Psoas muscle (tissue), 8 donors: ENCODE data around the gene C2orf80. TPM values are rescaled to one million over a fixed set of nuclear protein-coding genes. Genes with fewer than 3 reads are reported as not detected.
"Not testable (repeated sequence)": the region's sequence is repeated elsewhere in the genome, so short reads cannot be mapped to it uniquely, and the experiment has no call there.

Experiments used
- ATAC-seq, 4 donors: fragments of 200-7000 bp; cut with Tn5 transposase; one replicate each; pipeline ENCODE4 v1.9.1; 2020; ENCODE audit warnings: moderate library complexity in 3 of 4, mild to moderate bottlenecking in 2 of 4
- DNase-seq, 2 donors: peaks; one replicate each; pipeline ENCODE4 v3.0.0-alpha.2; 2020
- H3K27ac ChIP-seq: fragments of 200-600 bp; one replicate; pipeline ENCODE4 v1.8.0; 2022
- H3K27me3 ChIP-seq, 3 donors: fragments of 200-600 bp in 1 of 3; one replicate each; pipeline versions ENCODE4 v1.6.1 to v1.8.0; 2013 to 2022; ENCODE audit warnings: low read length in 2 of 3, mild to moderate bottlenecking in 2 of 3, moderate library complexity in 1 of 3; ENCODE audit not compliant: insufficient read depth in 3 of 3
- H3K36me3 ChIP-seq, 2 donors: fragments of 200-600 bp in 1 of 2; one replicate each; pipeline versions ENCODE4 v1.6.1 to v1.8.0; 2013 to 2022; ENCODE audit warnings: low read depth in 1 of 2, mild to moderate bottlenecking in 1 of 2, moderate library complexity in 1 of 2; ENCODE audit not compliant: insufficient read depth in 1 of 2
- H3K4me1 ChIP-seq: fragments of 200-600 bp; one replicate; pipeline ENCODE4 v1.8.0; 2022
- H3K4me3 ChIP-seq: fragments of 200-600 bp; one replicate; pipeline ENCODE4 v1.8.0; 2022; ENCODE audit warnings: mild to moderate bottlenecking
- H3K9me3 ChIP-seq: fragments of 200-600 bp; one replicate; pipeline ENCODE4 v1.8.0; 2022
- CTCF ChIP-seq: fragments of 200-600 bp; IDR thresholded peaks from one replicate; pipeline ENCODE4 v1.8.0; 2022; ENCODE audit warnings: antibody characterized with exemption
- WGBS, 3 donors: extraction: QIAGEN DNeasy Blood & Tissue Kit; methylation state at CpG; one replicate each; pipeline versions ENCODE4 v1.1.6 to v1.1.7; 2013; 5-methylcytosine and 5-hydroxymethylcytosine counted together
- intact Hi-C, 2 donors: fragments of 100-400 bp; cut with DNase I; formaldehyde crosslinking; loops; one replicate each; pipeline versions ENCODE4 v1.11.0 to v1.14.2; 2022
- polyA plus RNA-seq, 3 donors: library from polyadenylated mRNA; stranded (reverse); fragments of 200-250 nt; gene quantifications; one replicate each; pipeline ENCODE4 v1.2.3, GENCODE V29; 2013
- total RNA-seq, 4 donors: library from RNA; stranded (reverse); fragmentation: NEBNext Ultra II Directional in 2 of 4; extraction: Animal tissue kit (Norgen Biotek cat#: 25700) in 2 of 4; gene quantifications; one replicate each; pipeline versions ENCODE4 v1.2.1 to v1.2.4, GENCODE V29; 2021 to 2023
- donor health status: healthy with polysubstance abuse.
- donor health status: DM: no; HTN: no; CAD: no; lungs with moderate emphysema.
- donor health status: Bipolar disorder and iron deficiency.
- donor health status: healthy.
- donor health status: DM: yes; HTN: yes; CAD: no.
- donor health status: DM: no; HTN: no; CAD: no.
- donor health status: DM: no; HTN: no; CAD: no.
- donor health status: DM: yes; HTN: yes; CAD: no.

The C2orf80 gene
- total and polyA plus RNA-seq, 7 donors: 0.04 TPM; not detected in 6

GRCh38 chr2:208122248-208122647, 67.6 kb downstream of the C2orf80 start:
- no peak for DNase-seq
- Histone ChIP-seq H3K4me3 (no peak overlapping the region), H3K9me3 (no peaks in the 10 kb centered on the region), H3K27ac (no peak overlapping the region), H3K36me3 (no peaks in the 10 kb centered on the region), H3K27me3 (peaks cover 0 to 24% (median 0%) of the 10 kb centered on the region in 3 donors), H3K4me1 (no peaks in the 10 kb centered on the region)
- 90 to 97% (median 97%) methylated on average over 1 of the region's 1 CpG for WGBS, 3 donors
- TF ChIP-seq CTCF: no peak
- ATAC-seq: no peak
- intact Hi-C loops: no loop called here

- DNase-seq (no peak), ATAC-seq (no peak)
- WGBS, 3 donors: 89 to 93% (median 93%) methylated on average over 3 of the region's 3 CpGs
- H3K27me3 ChIP-seq: peaks cover 0 to 14% (median 0%) of the 10 kb centered on the region in 3 donors
- intact Hi-C loops: no loop called here
- no peak overlapping the region for H3K4me3 ChIP-seq
- H3K9me3 ChIP-seq: no peaks in the 10 kb centered on the region
- H3K36me3 ChIP-seq: no peaks in the 10 kb centered on the region
- no peaks in the 10 kb centered on the region for H3K4me1 ChIP-seq
- H3K27ac ChIP-seq: no peak overlapping the region
- no peak for TF ChIP-seq CTCF
These were observed 70.9 kb downstream of the C2orf80 start for GRCh38 chr2:208118918-208119317.

GRCh38 chr2:208117390-208117789, 72.4 kb downstream of the C2orf80 start:
- ATAC-seq, H3K36me3 ChIP-seq, H3K9me3 ChIP-seq, H3K27ac ChIP-seq, H3K4me3 ChIP-seq, H3K4me1 ChIP-seq, DNase-seq, intact Hi-C loops: not testable (repeated sequence)
- peaks cover 0 to 20% (median 2%) of the 10 kb centered on the region in 3 donors for H3K27me3 ChIP-seq
- 90 to 95% (median 91%) methylated on average over 11 of the region's 11 CpGs for WGBS, 3 donors

Other genes starting within 250 kb of the C2orf80 start
- gene PLEKHM3, start 164.5 kb downstream of the C2orf80 start, total RNA-seq: 1 to 10 TPM; 2.2 to 5.7 (median 4.7) TPM
- gene PLEKHM3, start 164.5 kb downstream of the C2orf80 start, polyA plus RNA-seq: 1 to 10 TPM; 1.1 to 4.3 (median 2.7) TPM
- not detected for gene CRYGD, start 65.5 kb downstream of the C2orf80 start, total RNA-seq
- gene CRYGD, start 65.5 kb downstream of the C2orf80 start, polyA plus RNA-seq: not detected
- not detected for gene CRYGC, start 60.2 kb downstream of the C2orf80 start, total RNA-seq
- not detected for gene CRYGC, start 60.2 kb downstream of the C2orf80 start, polyA plus RNA-seq
- not detected for gene CRYGB, start 43.9 kb downstream of the C2orf80 start, total RNA-seq
- gene CRYGB, start 43.9 kb downstream of the C2orf80 start, polyA plus RNA-seq: not detected
- gene CRYGA, start 26.4 kb downstream of the C2orf80 start, total RNA-seq: not detected
- gene CRYGA, start 26.4 kb downstream of the C2orf80 start, polyA plus RNA-seq: not detected
- gene IDH1, start 65.0 kb upstream of the C2orf80 start, total RNA-seq: 10 to 100 TPM in 3 of 4 donors, 1 to 10 TPM in 1; 9.7 to 18.0 (median 13.3) TPM
- gene IDH1, start 65.0 kb upstream of the C2orf80 start, polyA plus RNA-seq: 10 to 100 TPM in 2 of 3 donors, 1 to 10 TPM in 1; 9.7 to 42.6 (median 17.9) TPM
- gene PIKFYVE, start 76.2 kb upstream of the C2orf80 start, total RNA-seq: 10 to 100 TPM; 12.0 to 14.2 (median 13.5) TPM
- 1 to 10 TPM; 2.8 to 8.8 (median 2.9) TPM for gene PIKFYVE, start 76.2 kb upstream of the C2orf80 start, polyA plus RNA-seq
- under 1 TPM in 1 of 4 donors, not detected in 3; 0.08 TPM for gene PTH2R, start 216.8 kb upstream of the C2orf80 start, total RNA-seq
- gene PTH2R, start 216.8 kb upstream of the C2orf80 start, polyA plus RNA-seq: under 1 TPM in 1 of 3 donors, not detected in 2; 0.01 TPM